VCaP (cell line): Measurements from ENCODE around the gene PCNX1.
A peak's percentile ranks its signal among the peaks of the same experiment; 100 is the strongest.

ENCODE experiments used
- H3K27ac ChIP-seq: fragments of 450-650 bp; 2 replicates; pipeline ENCODE4 v1.5.1; 2017
- CTCF ChIP-seq: fragments of 450-650 bp; conservative IDR thresholded peaks from 2 replicates; pipeline ENCODE4 v1.5.1; 2017; ENCODE audit warnings: mild to moderate bottlenecking, moderate library complexity

The PCNX1 gene

GRCh38 chr14:70957710-70958109, 50.5 kb downstream of the PCNX1 start:
- H3K27ac ChIP-seq = no peak overlapping the region
- TF ChIP-seq CTCF = no peak

DNA sequence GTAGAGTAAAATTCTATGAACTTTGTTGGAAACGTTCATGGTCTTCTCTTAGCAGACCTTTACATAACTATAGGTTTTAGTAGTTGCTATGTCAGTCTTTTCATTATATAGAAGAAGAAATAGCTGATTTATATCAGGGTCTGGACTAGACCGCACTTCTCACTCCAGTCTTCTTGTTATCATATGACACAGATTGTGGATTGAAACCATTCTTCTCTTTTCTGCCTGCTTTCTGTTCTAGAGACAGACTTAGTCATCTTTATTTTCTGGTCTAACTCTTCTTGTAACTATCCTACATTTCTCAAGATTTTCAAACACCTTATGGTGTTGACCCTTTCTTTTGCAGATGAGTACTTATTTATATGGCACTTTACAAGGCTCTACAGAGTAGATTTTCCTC, 55.7 kb downstream of the PCNX1 start:
- no peak for TF ChIP-seq CTCF
- no peak overlapping the region for H3K27ac ChIP-seq

- no peak for TF ChIP-seq CTCF
- no peak overlapping the region for H3K27ac ChIP-seq
Measured at GRCh38 chr14:70964492-70964891, 57.2 kb downstream of the PCNX1 start.

DNA sequence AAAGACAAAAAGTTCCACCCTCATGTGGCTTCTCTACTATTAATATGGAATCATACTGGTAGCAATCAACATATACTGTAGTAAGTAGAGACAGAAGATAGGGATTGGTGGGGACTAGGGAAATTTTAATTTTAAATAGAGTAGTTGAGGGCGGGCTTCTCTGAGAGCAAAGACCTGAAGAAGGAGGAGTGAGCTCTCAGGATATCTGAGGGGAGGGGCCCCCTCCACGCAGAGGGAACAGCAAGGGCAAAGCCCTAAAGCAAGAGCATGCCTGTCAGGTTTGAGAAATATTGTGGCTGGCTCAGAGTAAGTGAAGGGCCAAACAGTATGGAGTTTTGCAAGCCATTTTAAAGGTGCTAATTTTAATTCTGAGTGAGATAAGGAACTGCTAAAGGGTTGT, 64.3 kb downstream of the PCNX1 start:
- H3K27ac ChIP-seq = no peak overlapping the region
- TF ChIP-seq CTCF = no peak

DNA sequence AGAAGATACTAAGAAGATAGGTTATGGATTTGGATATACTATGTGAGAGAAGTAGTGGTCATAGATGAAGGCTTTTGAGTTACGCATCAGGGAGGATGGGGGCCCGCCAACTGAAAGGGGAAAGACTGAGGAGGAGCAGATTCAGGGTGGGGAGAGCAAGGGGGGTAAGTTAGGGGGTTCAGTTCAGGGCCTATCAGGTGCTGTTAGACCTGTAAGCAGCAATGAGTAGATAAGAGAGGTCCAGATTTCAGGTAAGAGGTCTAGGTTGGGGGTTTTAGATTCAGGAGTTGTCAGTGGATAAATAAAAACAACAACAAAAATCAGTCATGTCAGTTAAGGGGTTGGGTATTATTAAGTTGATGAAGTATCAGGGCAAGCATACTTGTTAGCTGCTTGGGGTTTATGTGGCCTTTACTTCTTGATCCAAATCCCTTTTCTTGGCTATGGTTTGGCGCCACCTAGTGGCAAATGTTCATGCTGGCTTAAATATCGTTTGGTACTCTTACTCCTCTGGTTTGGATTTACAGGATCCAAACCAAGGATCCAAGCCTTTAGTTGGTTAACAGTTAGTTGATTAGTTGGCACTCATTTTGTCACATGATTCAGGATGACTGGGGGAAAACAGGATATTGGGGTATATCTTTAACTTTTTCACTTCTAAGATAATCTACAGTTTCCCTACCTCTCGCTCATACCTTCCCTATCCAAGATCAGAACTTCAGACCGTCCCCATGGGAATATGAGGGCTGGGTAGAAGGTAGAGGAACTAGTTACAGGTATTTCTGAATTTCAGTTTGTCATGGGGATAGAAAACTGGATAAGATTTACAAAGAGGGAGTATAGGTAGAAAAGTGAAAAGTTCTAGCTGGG, 65.1 kb downstream of the PCNX1 start:
- H3K27ac ChIP-seq = no peak overlapping the region
- TF ChIP-seq CTCF = peak; percentile 93

DNA sequence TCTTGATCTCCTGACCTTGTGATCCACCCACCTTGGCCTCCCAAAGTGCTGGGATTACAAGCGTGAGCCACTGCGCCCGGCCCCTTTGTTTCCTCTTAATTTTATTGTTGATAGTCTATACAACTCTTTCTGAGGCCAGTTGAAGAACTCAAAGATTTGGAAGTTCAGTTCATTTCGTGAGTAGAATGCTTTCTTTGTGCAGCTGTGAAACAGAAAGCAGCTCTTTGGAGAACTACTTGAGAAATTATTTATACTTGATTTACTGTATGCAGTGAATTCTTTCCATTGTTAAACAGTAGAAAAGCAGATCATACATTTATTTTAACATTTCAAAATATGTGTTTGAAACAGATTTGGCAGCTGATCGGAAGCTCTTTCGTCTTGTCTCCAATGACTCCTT, 69.3 kb downstream of the PCNX1 start:
- no peak for TF ChIP-seq CTCF
- H3K27ac ChIP-seq = no peak overlapping the region

DNA sequence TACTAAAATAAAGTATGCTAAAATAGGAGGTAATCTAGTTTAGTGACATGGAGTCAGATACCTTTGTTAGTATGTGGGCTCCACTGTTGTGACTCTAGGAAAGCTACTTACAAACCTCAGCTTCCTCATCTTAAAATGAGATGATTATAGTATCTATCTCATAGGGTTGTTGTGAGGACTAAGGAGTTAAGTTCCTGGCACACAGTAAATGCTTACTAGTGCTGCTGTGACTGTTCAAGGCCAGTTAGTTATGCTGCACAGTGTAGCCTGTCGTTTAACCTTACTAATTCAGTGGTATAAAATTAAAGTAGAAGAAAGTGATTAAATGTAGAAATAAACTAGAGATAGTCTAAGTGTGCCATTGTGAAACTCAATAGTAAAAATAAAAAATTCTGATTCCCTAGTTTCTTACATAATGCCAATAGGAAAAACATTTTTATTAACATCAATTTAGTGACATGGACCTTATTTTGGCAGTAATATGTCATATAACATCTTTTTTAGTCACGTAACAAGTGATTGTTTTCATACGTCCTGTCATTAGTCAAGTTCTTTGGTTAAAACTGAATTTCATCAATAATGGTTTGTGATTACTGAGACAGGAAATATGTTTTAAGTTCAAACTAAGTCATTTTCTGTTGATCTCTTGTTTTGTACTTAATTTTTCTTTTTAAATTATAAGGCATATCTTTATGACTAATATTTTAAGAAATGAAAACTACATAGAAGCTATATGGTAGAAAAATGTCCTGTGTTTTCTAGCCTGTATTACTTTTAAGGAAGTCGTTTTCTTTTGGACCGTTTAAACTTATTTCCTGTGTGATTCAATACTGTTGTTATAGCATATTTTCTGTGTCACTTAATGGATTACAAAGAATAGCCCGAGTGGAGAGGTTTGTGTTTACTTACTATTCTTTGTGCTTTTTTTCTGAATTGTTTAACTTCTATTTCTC, 74.0 kb downstream of the PCNX1 start:
- no peak overlapping the region for H3K27ac ChIP-seq
- TF ChIP-seq CTCF = no peak
